ENCODE measurements around the gene DUOX1.

DNA sequence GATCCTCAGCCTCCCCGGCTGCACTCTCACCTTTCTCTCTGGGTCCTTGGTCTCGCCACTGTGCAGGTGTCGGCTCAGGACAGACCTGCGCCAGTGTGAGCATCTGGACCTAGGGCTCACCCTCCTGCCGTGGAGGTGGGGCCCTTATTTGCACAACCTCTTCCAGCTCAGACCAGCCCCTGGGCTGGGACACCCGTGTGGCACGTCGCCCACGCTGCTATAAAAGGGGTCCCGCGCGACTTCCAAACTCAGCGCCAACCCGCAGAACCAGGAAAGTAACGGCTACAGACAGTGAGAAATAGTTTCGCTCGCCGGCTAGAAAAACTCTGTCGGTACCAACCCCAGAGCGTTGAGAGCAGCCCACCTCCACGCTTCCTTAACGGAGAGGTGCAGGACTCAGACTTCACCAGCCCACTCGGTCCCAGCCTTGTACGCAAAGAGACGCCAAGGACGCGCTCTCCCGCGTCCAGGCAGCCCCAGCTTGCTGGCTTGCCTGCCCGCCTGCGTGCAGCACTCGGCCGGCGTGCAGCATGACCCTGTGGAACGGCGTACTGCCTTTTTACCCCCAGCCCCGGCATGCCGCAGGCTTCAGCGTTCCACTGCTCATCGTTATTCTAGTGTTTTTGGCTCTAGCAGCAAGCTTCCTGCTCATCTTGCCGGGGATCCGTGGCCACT is 15.6 kb upstream of the DUOX1 start, which contains the start of the genes DUOX2 and DUOXA2:
- TF ChIP-seq CTCF (IDR thresholded peaks at IDR 0.05): no peak
- no peak for TF ChIP-seq POLR2A (IDR thresholded peaks at IDR 0.05)

All from adrenal gland (tissue), 5 donors.